Anterior cingulate cortex (tissue), 58 donors: Measurements from ENCODE around the gene ZYX.
"Not testable (repeated sequence)": the region's sequence is repeated elsewhere in the genome, so short reads cannot be mapped to it uniquely, and the experiment has no call there.

Source experiments
- DNase-seq, 58 donors: peaks; one replicate each; lab custom pipeline; 2025; lab: John Stamatoyannopoulos, UW

The ZYX gene

GRCh38 chr7:143395187-143396149 lies 14.3 kb downstream of the ZYX start:
- peak in 5 of 58 donors; percentile 13 to 29 (median 16) for DNase-seq

- no peak for DNase-seq
Measured at GRCh38 chr7:143396182-143396581, 15.0 kb downstream of the ZYX start.

GRCh38 chr7:143396625-143397556 lies 15.7 kb downstream of the ZYX start:
- no peak for DNase-seq

GRCh38 chr7:143397710-143398530 lies 16.8 kb downstream of the ZYX start:
- no peak for DNase-seq

- no peak for DNase-seq
Measured at GRCh38 chr7:143398616-143399015, 17.5 kb downstream of the ZYX start.

- no peak for DNase-seq
Measured at GRCh38 chr7:143399151-143399550, 18.0 kb downstream of the ZYX start.

GRCh38 chr7:143399642-143400041 lies 18.5 kb downstream of the ZYX start:
- DNase-seq: no peak

- no peak for DNase-seq
Measured at GRCh38 chr7:143401265-143401664, 20.1 kb downstream of the ZYX start.

GRCh38 chr7:143402233-143402632 lies 21.1 kb downstream of the ZYX start:
- not testable (repeated sequence) for DNase-seq

- no peak for DNase-seq
Measured at GRCh38 chr7:143405173-143406001, 24.2 kb downstream of the ZYX start.

- no peak for DNase-seq
Measured at GRCh38 chr7:143406002-143406357, 24.8 kb downstream of the ZYX start.

- DNase-seq: no peak
Measured at GRCh38 chr7:143407287-143408251, 26.4 kb downstream of the ZYX start.

- no peak for DNase-seq
Measured at GRCh38 chr7:143408252-143408685, 27.1 kb downstream of the ZYX start.

GRCh38 chr7:143408686-143409561 lies 27.8 kb downstream of the ZYX start, which contains the start of gene EPHA1:
Gene EPHA1 (minus strand): TSS chr7:143408856. CDS start chr7:143408805, 51 bp downstream.
- no peak for DNase-seq

- DNase-seq: no peak
Measured at GRCh38 chr7:143410521-143411004, 29.4 kb downstream of the ZYX start.

- DNase-seq: no peak
Measured at GRCh38 chr7:143411976-143412708, 31.0 kb downstream of the ZYX start.
